ENCODE measurements around the gene GRID1. TPM values are rescaled to one million over a fixed set of nuclear protein-coding genes. Genes with fewer than 3 reads are reported as not detected.

GRID1 gene
- total RNA-seq, 1 experiment from 2014 or later = 5.6 TPM

DNA sequence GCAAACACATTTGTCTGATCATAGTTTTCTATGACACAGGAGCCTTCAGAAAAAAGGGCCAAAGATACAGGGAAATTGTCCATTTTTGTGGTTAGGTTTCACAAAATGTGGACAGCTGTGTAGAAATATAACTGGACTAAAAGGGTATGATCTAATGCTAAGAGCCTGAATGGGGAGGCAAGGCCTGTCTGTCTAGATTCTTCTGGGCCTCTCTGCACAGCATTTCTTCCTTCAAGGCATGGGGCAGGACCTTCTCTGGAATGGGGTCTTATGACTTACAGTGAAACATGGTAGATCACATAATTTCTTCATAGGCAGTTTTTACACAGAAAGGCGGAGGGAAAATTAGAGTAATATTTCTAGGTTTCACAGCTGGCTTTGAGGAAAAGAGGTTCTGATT, 795.7 kb downstream of the GRID1 start:
- Histone ChIP-seq H3K27ac (ENCODE audit: low read depth, low read length) (no peak overlapping the region), H3K9ac (ENCODE audit: low read length) (no peak overlapping the region), H3K4me1 (ENCODE audit: control insufficient read depth in 1 of 2, insufficient read depth in 2 of 2, low read length in 2 of 2) (no peaks in the 10 kb centered on the region), H3K27me3 (ENCODE audit: insufficient read depth, low read length) (no peaks in the 10 kb centered on the region), H2AFZ (ENCODE audit: low read depth, low read length, poor library complexity, severe bottlenecking) (no peak overlapping the region), H3K4me2 (ENCODE audit: low read length) (no peak overlapping the region), H4K20me1 (ENCODE audit: insufficient read depth) (no peaks in the 10 kb centered on the region), H3K36me3 (ENCODE audit: control insufficient read depth in 1 of 2, insufficient read depth in 2 of 2, low read length in 2 of 2) (no peaks in the 10 kb centered on the region), H3K79me2 (ENCODE audit: insufficient read depth, low read length) (no peaks in the 10 kb centered on the region), H3K9me2 (ENCODE audit: insufficient read depth) (no peaks in the 10 kb centered on the region), H3K4me3 (replicated peaks in 1 of 2; ENCODE audit: low read depth in 1 of 2, low read length in 2 of 2) (no peak overlapping the region), H3K9me3 (ENCODE audit: control insufficient read depth in 1 of 2, insufficient read depth in 1 of 2, low read depth in 1 of 2, low read length in 2 of 2) (no peaks in the 10 kb centered on the region)
- ATAC-seq (no peak), DNase-seq (ENCODE audit: low read depth, low spot score) (no peak)
- ChIA-PET POLR2A (no interaction called here), RAD21 (ENCODE audit: low non-redundant PET in 1 of 2, low total read pairs in 2 of 2, uncharacterized antibody in 2 of 2, unreplicated experiment in 2 of 2) (no interaction called here), CTCF (no interaction called here)
- TF ChIP-seq CEBPB (IDR thresholded peaks at IDR 0.05; ENCODE audit: low read depth) (no peak), EZH2 (IDR thresholded peaks at IDR 0.05) (no peak), SP1 (IDR thresholded peaks at IDR 0.05; ENCODE audit: low read depth) (no peak), YY1 (IDR thresholded peaks at IDR 0.05; ENCODE audit: extremely low read depth, insufficient replicate concordance, low read depth, low read length) (no peak), ZFX (IDR thresholded peaks at IDR 0.05) (no peak), POLR2AphosphoS5 (IDR thresholded peaks at IDR 0.05; ENCODE audit: low read depth, low read length) (no peak), CBX3 (IDR thresholded peaks at IDR 0.05; ENCODE audit: low read depth) (no peak), ELF1 (IDR thresholded peaks at IDR 0.05; ENCODE audit: borderline replicate concordance, low read depth) (no peak), SIN3A (IDR thresholded peaks at IDR 0.05; ENCODE audit: low read depth) (no peak), EZH2phosphoT487 (IDR thresholded peaks at IDR 0.05; ENCODE audit: borderline replicate concordance) (no peak), RAD21 (IDR thresholded peaks at IDR 0.05; ENCODE audit: low read depth) (no peak)
- TF ChIP-seq, protein P1, sequence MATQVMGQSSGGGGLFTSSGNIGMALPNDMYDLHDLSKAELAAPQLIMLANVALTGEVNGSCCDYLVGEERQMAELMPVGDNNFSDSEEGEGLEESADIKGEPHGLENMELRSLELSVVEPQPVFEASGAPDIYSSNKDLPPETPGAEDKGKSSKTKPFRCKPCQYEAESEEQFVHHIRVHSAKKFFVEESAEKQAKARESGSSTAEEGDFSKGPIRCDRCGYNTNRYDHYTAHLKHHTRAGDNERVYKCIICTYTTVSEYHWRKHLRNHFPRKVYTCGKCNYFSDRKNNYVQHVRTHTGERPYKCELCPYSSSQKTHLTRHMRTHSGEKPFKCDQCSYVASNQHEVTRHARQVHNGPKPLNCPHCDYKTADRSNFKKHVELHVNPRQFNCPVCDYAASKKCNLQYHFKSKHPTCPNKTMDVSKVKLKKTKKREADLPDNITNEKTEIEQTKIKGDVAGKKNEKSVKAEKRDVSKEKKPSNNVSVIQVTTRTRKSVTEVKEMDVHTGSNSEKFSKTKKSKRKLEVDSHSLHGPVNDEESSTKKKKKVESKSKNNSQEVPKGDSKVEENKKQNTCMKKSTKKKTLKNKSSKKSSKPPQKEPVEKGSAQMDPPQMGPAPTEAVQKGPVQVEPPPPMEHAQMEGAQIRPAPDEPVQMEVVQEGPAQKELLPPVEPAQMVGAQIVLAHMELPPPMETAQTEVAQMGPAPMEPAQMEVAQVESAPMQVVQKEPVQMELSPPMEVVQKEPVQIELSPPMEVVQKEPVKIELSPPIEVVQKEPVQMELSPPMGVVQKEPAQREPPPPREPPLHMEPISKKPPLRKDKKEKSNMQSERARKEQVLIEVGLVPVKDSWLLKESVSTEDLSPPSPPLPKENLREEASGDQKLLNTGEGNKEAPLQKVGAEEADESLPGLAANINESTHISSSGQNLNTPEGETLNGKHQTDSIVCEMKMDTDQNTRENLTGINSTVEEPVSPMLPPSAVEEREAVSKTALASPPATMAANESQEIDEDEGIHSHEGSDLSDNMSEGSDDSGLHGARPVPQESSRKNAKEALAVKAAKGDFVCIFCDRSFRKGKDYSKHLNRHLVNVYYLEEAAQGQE (IDR thresholded peaks at IDR 0.05; ENCODE audit: low read depth) = no peak
- TF ChIP-seq, protein P2, sequence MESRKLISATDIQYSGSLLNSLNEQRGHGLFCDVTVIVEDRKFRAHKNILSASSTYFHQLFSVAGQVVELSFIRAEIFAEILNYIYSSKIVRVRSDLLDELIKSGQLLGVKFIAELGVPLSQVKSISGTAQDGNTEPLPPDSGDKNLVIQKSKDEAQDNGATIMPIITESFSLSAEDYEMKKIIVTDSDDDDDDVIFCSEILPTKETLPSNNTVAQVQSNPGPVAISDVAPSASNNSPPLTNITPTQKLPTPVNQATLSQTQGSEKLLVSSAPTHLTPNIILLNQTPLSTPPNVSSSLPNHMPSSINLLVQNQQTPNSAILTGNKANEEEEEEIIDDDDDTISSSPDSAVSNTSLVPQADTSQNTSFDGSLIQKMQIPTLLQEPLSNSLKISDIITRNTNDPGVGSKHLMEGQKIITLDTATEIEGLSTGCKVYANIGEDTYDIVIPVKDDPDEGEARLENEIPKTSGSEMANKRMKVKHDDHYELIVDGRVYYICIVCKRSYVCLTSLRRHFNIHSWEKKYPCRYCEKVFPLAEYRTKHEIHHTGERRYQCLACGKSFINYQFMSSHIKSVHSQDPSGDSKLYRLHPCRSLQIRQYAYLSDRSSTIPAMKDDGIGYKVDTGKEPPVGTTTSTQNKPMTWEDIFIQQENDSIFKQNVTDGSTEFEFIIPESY (IDR thresholded peaks at IDR 0.05; ENCODE audit: extremely low read depth, insufficient replicate concordance, low read length) = no peak
- TF ChIP-seq, protein P3, sequence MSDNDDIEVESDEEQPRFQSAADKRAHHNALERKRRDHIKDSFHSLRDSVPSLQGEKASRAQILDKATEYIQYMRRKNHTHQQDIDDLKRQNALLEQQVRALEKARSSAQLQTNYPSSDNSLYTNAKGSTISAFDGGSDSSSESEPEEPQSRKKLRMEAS (IDR thresholded peaks at IDR 0.05) = no peak
- intact Hi-C loops (cut with micrococcal nuclease) = no loop called here
- no TSS peak for BruUV-seq (replicated peaks)

Data from HCT116 (cell line).